Skin of body (tissue), 3 donors: Measurements from ENCODE around the gene PEG3. TPM values are rescaled to one million over a fixed set of nuclear protein-coding genes. Genes with fewer than 3 reads are reported as not detected.

ENCODE experiments used
- DNase-seq: peaks from one replicate; lab custom pipeline; 2025; lab: John Stamatoyannopoulos, UW
- small RNA-seq: library from RNA; depleted of rRNA; stranded (forward); fragments of <200 nt; gene quantifications from one replicate; pipeline ENCODE3, GENCODE V24; 2014; ENCODE audit warnings: low replicate concordance
- total RNA-seq: library from RNA; depleted of rRNA; stranded (reverse); fragments of >200 nt; gene quantifications from one replicate; pipeline ENCODE4 v1.2.3, GENCODE V29; 2014

The PEG3 gene
- total RNA-seq, 1 donor from 2014 or later = 37.3 TPM

GRCh38 chr19:56810260-56810659 lies 30.3 kb downstream of the PEG3 start:
- DNase-seq = no peak

DNA sequence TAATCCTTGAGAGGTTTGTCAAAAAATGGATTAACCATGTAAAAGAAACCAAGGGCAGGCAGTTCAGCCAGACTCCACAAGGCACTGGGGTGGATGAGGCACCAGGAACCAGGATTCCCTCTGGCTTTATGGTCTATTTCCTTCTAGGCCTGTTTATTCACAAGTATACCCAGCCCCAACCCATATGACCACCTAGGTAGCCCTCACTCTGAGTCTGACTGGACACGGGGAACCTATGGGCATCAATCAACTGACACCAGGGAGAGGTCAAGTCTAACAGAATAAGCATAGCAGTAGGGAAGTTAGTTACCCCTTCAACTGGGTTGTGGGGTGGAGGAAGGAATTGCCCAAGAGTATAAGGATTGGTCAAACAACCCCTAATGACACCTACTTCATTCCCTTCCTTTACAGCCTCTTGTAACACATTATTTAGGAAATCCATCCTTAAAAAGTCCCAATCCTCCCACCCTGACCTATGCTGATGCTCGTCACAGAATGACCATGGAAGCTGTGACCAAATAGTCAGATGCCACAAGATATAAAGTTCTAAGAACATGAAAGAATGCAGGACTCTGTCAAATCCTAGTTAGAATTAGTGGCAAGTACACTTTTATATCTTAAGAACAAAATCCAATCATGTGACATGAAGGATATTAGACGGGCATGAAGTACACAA lies 31.7 kb downstream of the PEG3 start:
- no peak for DNase-seq

GRCh38 chr19:56806639-56807038 lies 33.9 kb downstream of the PEG3 start:
- DNase-seq = no peak

Small RNA genes within 50 kb of the gene (small RNA-seq; reads per million reads assigned to genes)
- gene AC006115.2 = not detected

Other genes with a start within 250 kb of the PEG3 start
- gene ZNF71, start 245.4 kb downstream of the PEG3 start, total RNA-seq = 5.7 TPM
- 0.20 TPM for gene SMIM17, start 197.6 kb downstream of the PEG3 start, total RNA-seq
- 1.8 TPM for gene ZNF835, start 169.0 kb downstream of the PEG3 start, total RNA-seq
- 1.2 TPM for gene ZIM2, start within 50 bp of the PEG3 start, total RNA-seq